Panc1 (cell line): Measurements from ENCODE around the gene ARHGEF28.

Experiments used
- CTCF ChIP-seq: fragments of 450-650 bp; IDR thresholded peaks from 2 replicates; pipeline ENCODE4 v1.5.1; 2017; ENCODE audit warnings: mild to moderate bottlenecking
- POLR2AphosphoS5 ChIP-seq: IDR thresholded peaks from 2 replicates; pipeline ENCODE4 v1.6.1; 2012; ENCODE audit warnings: mild to moderate bottlenecking, low read depth, low read length, moderate library complexity
- TF ChIP-seq, protein P1 (sequence below), 2 experiments: IDR thresholded peaks; 2 replicates each; pipeline ENCODE4 v1.6.1; 2011 to 2012; ENCODE audit warnings: low read depth in 2 of 2, control low read depth in 1 of 2, low read length in 1 of 2, mild to moderate bottlenecking in 1 of 2, moderate library complexity in 1 of 2; ENCODE audit not compliant: insufficient read depth in 1 of 2

DNA sequence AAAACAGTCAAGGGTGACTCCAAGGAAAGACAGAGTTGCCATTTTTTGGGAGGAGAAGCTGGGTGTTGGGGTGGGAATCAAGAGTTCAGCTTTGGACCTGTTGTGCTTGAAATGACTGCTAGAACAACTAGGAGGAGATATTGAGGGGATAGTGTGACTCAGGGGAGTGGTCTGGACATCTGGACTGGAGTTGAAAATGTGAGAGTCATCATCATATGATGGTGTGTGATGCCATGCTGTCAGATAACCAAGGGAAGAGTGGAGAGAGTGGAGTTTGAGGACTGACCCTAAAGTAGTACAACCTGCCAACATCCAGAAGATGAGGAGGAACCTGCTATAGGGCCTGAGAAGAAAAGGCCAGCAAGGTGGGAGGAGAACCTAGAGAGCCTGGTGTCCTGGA lies 199.7 kb downstream of the ARHGEF28 start:
- TF ChIP-seq CTCF (no peak), POLR2AphosphoS5 (no peak)
- TF ChIP-seq, protein P1, sequence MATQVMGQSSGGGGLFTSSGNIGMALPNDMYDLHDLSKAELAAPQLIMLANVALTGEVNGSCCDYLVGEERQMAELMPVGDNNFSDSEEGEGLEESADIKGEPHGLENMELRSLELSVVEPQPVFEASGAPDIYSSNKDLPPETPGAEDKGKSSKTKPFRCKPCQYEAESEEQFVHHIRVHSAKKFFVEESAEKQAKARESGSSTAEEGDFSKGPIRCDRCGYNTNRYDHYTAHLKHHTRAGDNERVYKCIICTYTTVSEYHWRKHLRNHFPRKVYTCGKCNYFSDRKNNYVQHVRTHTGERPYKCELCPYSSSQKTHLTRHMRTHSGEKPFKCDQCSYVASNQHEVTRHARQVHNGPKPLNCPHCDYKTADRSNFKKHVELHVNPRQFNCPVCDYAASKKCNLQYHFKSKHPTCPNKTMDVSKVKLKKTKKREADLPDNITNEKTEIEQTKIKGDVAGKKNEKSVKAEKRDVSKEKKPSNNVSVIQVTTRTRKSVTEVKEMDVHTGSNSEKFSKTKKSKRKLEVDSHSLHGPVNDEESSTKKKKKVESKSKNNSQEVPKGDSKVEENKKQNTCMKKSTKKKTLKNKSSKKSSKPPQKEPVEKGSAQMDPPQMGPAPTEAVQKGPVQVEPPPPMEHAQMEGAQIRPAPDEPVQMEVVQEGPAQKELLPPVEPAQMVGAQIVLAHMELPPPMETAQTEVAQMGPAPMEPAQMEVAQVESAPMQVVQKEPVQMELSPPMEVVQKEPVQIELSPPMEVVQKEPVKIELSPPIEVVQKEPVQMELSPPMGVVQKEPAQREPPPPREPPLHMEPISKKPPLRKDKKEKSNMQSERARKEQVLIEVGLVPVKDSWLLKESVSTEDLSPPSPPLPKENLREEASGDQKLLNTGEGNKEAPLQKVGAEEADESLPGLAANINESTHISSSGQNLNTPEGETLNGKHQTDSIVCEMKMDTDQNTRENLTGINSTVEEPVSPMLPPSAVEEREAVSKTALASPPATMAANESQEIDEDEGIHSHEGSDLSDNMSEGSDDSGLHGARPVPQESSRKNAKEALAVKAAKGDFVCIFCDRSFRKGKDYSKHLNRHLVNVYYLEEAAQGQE (IDR thresholded peaks at IDR 0.05; ENCODE audit: insufficient read depth in 1 of 2, low read depth in 2 of 2, low read length in 1 of 2): no peak
